ENCODE results near the gene RAD51B.

Gene RAD51B

GRCh38 chr14:67833403-67833802 lies 13.8 kb downstream of the RAD51B start:
- no peak for DNase-seq (ENCODE audit: low read depth in 2 of 2, low spot score in 1 of 2)

GRCh38 chr14:67835596-67835995 lies 16.0 kb downstream of the RAD51B start:
- DNase-seq (ENCODE audit: low read depth in 2 of 2, low spot score in 1 of 2): no peak

- peak in 1 of 2 donors; percentile 11 for DNase-seq (ENCODE audit: low read depth in 2 of 2, low spot score in 1 of 2)
Measured at GRCh38 chr14:67837011-67837624, 17.5 kb downstream of the RAD51B start.

GRCh38 chr14:67846029-67846610 lies 26.5 kb downstream of the RAD51B start:
- no peak for DNase-seq (ENCODE audit: low read depth in 2 of 2, low spot score in 1 of 2)

GRCh38 chr14:67850066-67850830 lies 30.7 kb downstream of the RAD51B start:
- DNase-seq (ENCODE audit: low read depth in 2 of 2, low spot score in 1 of 2): no peak

GRCh38 chr14:67851785-67852410 lies 32.3 kb downstream of the RAD51B start:
- no peak for DNase-seq (ENCODE audit: low read depth in 2 of 2, low spot score in 1 of 2)

GRCh38 chr14:67852926-67853604 lies 33.5 kb downstream of the RAD51B start:
- no peak for DNase-seq (ENCODE audit: low read depth in 2 of 2, low spot score in 1 of 2)

- no peak for DNase-seq (ENCODE audit: low read depth in 2 of 2, low spot score in 1 of 2)
Measured at GRCh38 chr14:67853715-67854114, 34.1 kb downstream of the RAD51B start.

GRCh38 chr14:67856827-67857226 lies 37.2 kb downstream of the RAD51B start:
- DNase-seq (ENCODE audit: low read depth in 2 of 2, low spot score in 1 of 2): no peak

GRCh38 chr14:67857778-67858350 lies 38.3 kb downstream of the RAD51B start:
- DNase-seq (ENCODE audit: low read depth in 2 of 2, low spot score in 1 of 2): no peak

- no peak for DNase-seq (ENCODE audit: low read depth in 2 of 2, low spot score in 1 of 2)
Measured at GRCh38 chr14:67859169-67859749, 39.7 kb downstream of the RAD51B start.

- DNase-seq (ENCODE audit: low read depth in 2 of 2, low spot score in 1 of 2): no peak
Measured at GRCh38 chr14:67863223-67863622, 43.6 kb downstream of the RAD51B start.

- DNase-seq (ENCODE audit: low read depth in 2 of 2, low spot score in 1 of 2): no peak
Measured at GRCh38 chr14:67875175-67876006, 55.8 kb downstream of the RAD51B start.

GRCh38 chr14:67879026-67879425 lies 59.4 kb downstream of the RAD51B start:
- DNase-seq (ENCODE audit: low read depth in 2 of 2, low spot score in 1 of 2): no peak

- no peak for DNase-seq (ENCODE audit: low read depth in 2 of 2, low spot score in 1 of 2)
Measured at GRCh38 chr14:67881225-67881624, 61.6 kb downstream of the RAD51B start.

- DNase-seq (ENCODE audit: low read depth in 2 of 2, low spot score in 1 of 2): no peak
Measured at GRCh38 chr14:67882986-67883555, 63.5 kb downstream of the RAD51B start.

- no peak for DNase-seq (ENCODE audit: low read depth in 2 of 2, low spot score in 1 of 2)
Measured at GRCh38 chr14:67883717-67884116, 64.1 kb downstream of the RAD51B start.

GRCh38 chr14:67886191-67886590 lies 66.6 kb downstream of the RAD51B start:
- DNase-seq (ENCODE audit: low read depth in 2 of 2, low spot score in 1 of 2): no peak

GRCh38 chr14:67887478-67887877 lies 67.9 kb downstream of the RAD51B start:
- no peak for DNase-seq (ENCODE audit: low read depth in 2 of 2, low spot score in 1 of 2)
